ENCODE data around the gene DNPH1. TPM values are rescaled to one million over a fixed set of nuclear protein-coding genes. Genes with fewer than 3 reads are reported as not detected.
A peak's percentile ranks its signal among the peaks of the same experiment; 100 is the strongest.

DNPH1 gene
- total and polyA plus RNA-seq, 2 experiments from 2014 or later = 124 to 136 TPM

- peak overlapping the region; percentile 79 for H3K4me2 ChIP-seq
- no peaks in the 10 kb centered on the region for H3K9me3 ChIP-seq (ENCODE audit: low read depth)
- no peaks in the 10 kb centered on the region for H3K27me3 ChIP-seq
- H4K20me1 ChIP-seq (ENCODE audit: insufficient read depth, poor library complexity, severe bottlenecking) = no peaks in the 10 kb centered on the region
- H3K4me3 ChIP-seq = no peak overlapping the region
- TF ChIP-seq CTCF (IDR thresholded peaks at IDR 0.05; ENCODE audit: poor library complexity) (no peak), EZH2phosphoT487 (IDR thresholded peaks at IDR 0.05; ENCODE audit: low read depth, severe bottlenecking, unreplicated experiment) (no peak), EZH2 (IDR thresholded peaks at IDR 0.05; ENCODE audit: borderline replicate concordance) (no peak)
- WGBS (ENCODE audit: low lambda C conversion rate, missing lambda C conversion rate) = 90% methylated on average over 10 of the region's 10 CpGs
- H3K36me3 ChIP-seq (replicated peaks; ENCODE audit: insufficient read depth, low read depth) = no peaks in the 10 kb centered on the region
- H3K79me2 ChIP-seq = no peaks in the 10 kb centered on the region
- H3K9me2 ChIP-seq (replicated peaks; ENCODE audit: insufficient read depth) = no peaks in the 10 kb centered on the region
- H2AFZ ChIP-seq = no peak overlapping the region
- DNase-seq (ENCODE audit: low spot score) = no peak
- H3K27ac ChIP-seq = peak overlapping the region; percentile 92
- peaks cover 47% of the 10 kb centered on the region for H3K4me1 ChIP-seq (ENCODE audit: insufficient read depth)
Observed at GRCh38 chr6:43268782-43269272, 39.5 kb upstream of the DNPH1 start.

- 67% methylated on average over 3 of the region's 3 CpGs for WGBS (ENCODE audit: low lambda C conversion rate, missing lambda C conversion rate)
- H3K9me2 ChIP-seq (replicated peaks; ENCODE audit: insufficient read depth) = no peaks in the 10 kb centered on the region
Observed at GRCh38 chr6:43268355-43268700, 39.0 kb upstream of the DNPH1 start.

GRCh38 chr6:43267619-43268354 lies 38.5 kb upstream of the DNPH1 start:
- H3K27ac ChIP-seq = peak overlapping the region; percentile 92
- peak; percentile 65 for DNase-seq (ENCODE audit: low spot score)
- no peak overlapping the region for H3K4me3 ChIP-seq
- peaks cover 49% of the 10 kb centered on the region for H3K4me1 ChIP-seq (ENCODE audit: insufficient read depth)
- H3K27me3 ChIP-seq = no peaks in the 10 kb centered on the region
- WGBS (ENCODE audit: low lambda C conversion rate, missing lambda C conversion rate) = 28% methylated on average over 7 of the region's 7 CpGs
- no peaks in the 10 kb centered on the region for H3K79me2 ChIP-seq
- no peak for TF ChIP-seq EZH2 (IDR thresholded peaks at IDR 0.05; ENCODE audit: borderline replicate concordance)
- TF ChIP-seq EZH2phosphoT487 (IDR thresholded peaks at IDR 0.05; ENCODE audit: low read depth, severe bottlenecking, unreplicated experiment) = no peak
- TF ChIP-seq CTCF (IDR thresholded peaks at IDR 0.05; ENCODE audit: poor library complexity) = no peak
- no peaks in the 10 kb centered on the region for H3K36me3 ChIP-seq (replicated peaks; ENCODE audit: insufficient read depth, low read depth)
- H4K20me1 ChIP-seq (ENCODE audit: insufficient read depth, poor library complexity, severe bottlenecking) = no peaks in the 10 kb centered on the region
- no peak overlapping the region for H2AFZ ChIP-seq
- no peaks in the 10 kb centered on the region for H3K9me3 ChIP-seq (ENCODE audit: low read depth)
- peak overlapping the region; percentile 16 for H3K4me2 ChIP-seq
- no peaks in the 10 kb centered on the region for H3K9me2 ChIP-seq (replicated peaks; ENCODE audit: insufficient read depth)

More at GRCh38 chr6:43268355-43268700, 39.0 kb upstream of the DNPH1 start:
- H3K4me3 ChIP-seq = no peak overlapping the region
- no peak for DNase-seq (ENCODE audit: low spot score)
- H3K27ac ChIP-seq = peak overlapping the region; percentile 92
- no peaks in the 10 kb centered on the region for H3K9me3 ChIP-seq (ENCODE audit: low read depth)
- H2AFZ ChIP-seq = no peak overlapping the region
- H3K4me1 ChIP-seq (ENCODE audit: insufficient read depth) = peaks cover 47% of the 10 kb centered on the region
- H4K20me1 ChIP-seq (ENCODE audit: insufficient read depth, poor library complexity, severe bottlenecking) = no peaks in the 10 kb centered on the region
- H3K36me3 ChIP-seq (replicated peaks; ENCODE audit: insufficient read depth, low read depth) = no peaks in the 10 kb centered on the region
- no peaks in the 10 kb centered on the region for H3K79me2 ChIP-seq
- no peak for TF ChIP-seq EZH2 (IDR thresholded peaks at IDR 0.05; ENCODE audit: borderline replicate concordance)
- TF ChIP-seq EZH2phosphoT487 (IDR thresholded peaks at IDR 0.05; ENCODE audit: low read depth, severe bottlenecking, unreplicated experiment) = no peak
- TF ChIP-seq CTCF (IDR thresholded peaks at IDR 0.05; ENCODE audit: poor library complexity) = no peak
- no peaks in the 10 kb centered on the region for H3K27me3 ChIP-seq
- no peak overlapping the region for H3K4me2 ChIP-seq
